Cardiac septum (tissue), 1 donor: ENCODE measurements around the gene FBXL3. TPM values are rescaled to one million over a fixed set of nuclear protein-coding genes. Genes with fewer than 3 reads are reported as not detected.

Experiments
- DNase-seq: peaks from one replicate; pipeline ENCODE4 v3.0.0-alpha.2; 2020; ENCODE audit warnings: low spot score
- intact Hi-C: fragments of 100-400 bp; cut with DNase I; formaldehyde crosslinking; loops from one replicate; pipeline ENCODE4 v1.14.0; 2022
- long read RNA-seq: library from polyadenylated mRNA; unstranded; transcript quantifications from one replicate; pipeline ENCODE4 v2.0.0, GENCODE V29; 2021
- total RNA-seq: library from RNA; stranded (reverse); fragmentation: NEBNext Ultra II Directional; extraction: Animal tissue kit (Norgen Biotek cat#: 25700); gene quantifications from one replicate; pipeline ENCODE4 v1.2.1, GENCODE V29; 2021
- donor health status: DM: no; HTN: no; CAD: no.

Gene FBXL3
- 35.1 TPM for total RNA-seq
- long read RNA-seq, transcript FBXL3-201 (5 exons, 3,503 nt): major isoform, 45 of 65 reads
- long read RNA-seq, partial matches to known transcripts: 1 of 65 reads
- long read RNA-seq, other reads (novel, unspliced or antisense): 17 of 65 reads

- peak; percentile 93 for DNase-seq
- intact Hi-C loops: loop anchor here (1.0 to 2.0 kb wide), 2 partner anchors 35 to 300 kb away; partner anchors contain the start of genes CLN5 and MYCBP2
Measured at GRCh38 chr13:77026861-77027621, at the start of gene FBXL3. Gene FBXL3 (minus strand): TSS chr13:77027159. CDS start chr13:77021860, 5,299 bp downstream.

- DNase-seq: no peak
- intact Hi-C loops: no loop called here
Measured at GRCh38 chr13:77067519-77067918, 40.6 kb upstream of the FBXL3 start.

GRCh38 chr13:77065461-77066147 is 38.6 kb upstream of the FBXL3 start:
- no peak for DNase-seq
- intact Hi-C loops: no loop called here

- intact Hi-C loops: no loop called here
- DNase-seq: no peak
Measured at GRCh38 chr13:77062097-77062496, 35.1 kb upstream of the FBXL3 start.

- intact Hi-C loops: no loop called here
- DNase-seq: no peak
Measured at GRCh38 chr13:77061362-77061761, 34.4 kb upstream of the FBXL3 start.

GRCh38 chr13:77056886-77057285 is 29.9 kb upstream of the FBXL3 start:
- intact Hi-C loops: no loop called here
- DNase-seq: no peak

GRCh38 chr13:77056382-77056781 is 29.4 kb upstream of the FBXL3 start:
- intact Hi-C loops: no loop called here
- no peak for DNase-seq

- DNase-seq: no peak
- intact Hi-C loops: no loop called here
Measured at GRCh38 chr13:77055158-77055557, 28.2 kb upstream of the FBXL3 start.

GRCh38 chr13:77053192-77053591 is 26.2 kb upstream of the FBXL3 start:
- DNase-seq: no peak
- intact Hi-C loops: no loop called here

- intact Hi-C loops: no loop called here
- no peak for DNase-seq
Measured at GRCh38 chr13:77048681-77049080, 21.7 kb upstream of the FBXL3 start.

GRCh38 chr13:77047649-77048343 is 20.8 kb upstream of the FBXL3 start:
- intact Hi-C loops: no loop called here
- DNase-seq: no peak

GRCh38 chr13:77042566-77043177 is 15.7 kb upstream of the FBXL3 start:
- intact Hi-C loops: no loop called here
- no peak for DNase-seq

- intact Hi-C loops: no loop called here
- no peak for DNase-seq
Measured at GRCh38 chr13:77040835-77041234, 13.9 kb upstream of the FBXL3 start.

GRCh38 chr13:77040076-77040475 is 13.1 kb upstream of the FBXL3 start:
- intact Hi-C loops: no loop called here
- no peak for DNase-seq

GRCh38 chr13:77038907-77039480 is 12.0 kb upstream of the FBXL3 start:
- no peak for DNase-seq
- intact Hi-C loops: no loop called here

- intact Hi-C loops: no loop called here
- DNase-seq: no peak
Measured at GRCh38 chr13:77036279-77036678, 9.3 kb upstream of the FBXL3 start.

- DNase-seq: no peak
- intact Hi-C loops: no loop called here
Measured at GRCh38 chr13:77034881-77035280, 7.9 kb upstream of the FBXL3 start.

- no peak for DNase-seq
- intact Hi-C loops: no loop called here
Measured at GRCh38 chr13:77033717-77034302, 6.9 kb upstream of the FBXL3 start.

GRCh38 chr13:77031656-77032243 is 4.8 kb upstream of the FBXL3 start:
- intact Hi-C loops: no loop called here
- DNase-seq: no peak
